AG04450 (cell line): ENCODE results near the gene FGF19. TPM values are rescaled to one million over a fixed set of nuclear protein-coding genes. Genes with fewer than 3 reads are reported as not detected.

Experiments
- CTCF ChIA-PET: fragments of 300-600, 350-600 bp; formaldehyde crosslinking; extraction: SDS; loops from one replicate; lab custom pipeline; 2022; ENCODE audit warnings: antibody characterized with exemption, inconsistent platforms; lab: Charles Lee
- POLR2A ChIA-PET: fragments of 350-600 bp; formaldehyde crosslinking; extraction: SDS; loops from one replicate; lab custom pipeline; 2021; ENCODE audit warnings: antibody characterized with exemption, inconsistent platforms; lab: Yijun Ruan, JAX
- DNase-seq: peaks from one replicate; pipeline ENCODE4 v3.0.0-alpha.2; 2011; ENCODE audit warnings: low read depth, low spot score
- H3K27ac ChIP-seq: one replicate; pipeline ENCODE4 v1.5.1; 2012; ENCODE audit warnings: low read depth, low read length, control low read depth
- H3K27me3 ChIP-seq: one replicate; pipeline ENCODE4 v1.6.0; 2012; ENCODE audit warnings: low read length; ENCODE audit not compliant: control insufficient read depth, insufficient read depth
- H3K4me3 ChIP-seq: 2 replicates; pipeline ENCODE4 v1.5.1; 2011; ENCODE audit warnings: mild to moderate bottlenecking, low read depth, low read length, control low read depth
- H3K9me3 ChIP-seq: 2 replicates; pipeline ENCODE4 v1.5.1; 2012; ENCODE audit warnings: low read length; ENCODE audit not compliant: control insufficient read depth, insufficient read depth
- polyA plus RNA-seq: library from polyadenylated mRNA; depleted of rRNA; stranded (reverse); fragments of >200 nt; gene quantifications from 2 replicates; pipeline ENCODE4 v1.2.3, GENCODE V29; 2011
- TF ChIP-seq, protein P1 (sequence below): IDR thresholded peaks from 2 replicates; pipeline ENCODE4 v1.5.1; 2011; ENCODE audit warnings: low read depth, low read length, control low read depth, inconsistent platforms

Gene FGF19
- polyA plus RNA-seq, 1 experiment, result not detected

DNA sequence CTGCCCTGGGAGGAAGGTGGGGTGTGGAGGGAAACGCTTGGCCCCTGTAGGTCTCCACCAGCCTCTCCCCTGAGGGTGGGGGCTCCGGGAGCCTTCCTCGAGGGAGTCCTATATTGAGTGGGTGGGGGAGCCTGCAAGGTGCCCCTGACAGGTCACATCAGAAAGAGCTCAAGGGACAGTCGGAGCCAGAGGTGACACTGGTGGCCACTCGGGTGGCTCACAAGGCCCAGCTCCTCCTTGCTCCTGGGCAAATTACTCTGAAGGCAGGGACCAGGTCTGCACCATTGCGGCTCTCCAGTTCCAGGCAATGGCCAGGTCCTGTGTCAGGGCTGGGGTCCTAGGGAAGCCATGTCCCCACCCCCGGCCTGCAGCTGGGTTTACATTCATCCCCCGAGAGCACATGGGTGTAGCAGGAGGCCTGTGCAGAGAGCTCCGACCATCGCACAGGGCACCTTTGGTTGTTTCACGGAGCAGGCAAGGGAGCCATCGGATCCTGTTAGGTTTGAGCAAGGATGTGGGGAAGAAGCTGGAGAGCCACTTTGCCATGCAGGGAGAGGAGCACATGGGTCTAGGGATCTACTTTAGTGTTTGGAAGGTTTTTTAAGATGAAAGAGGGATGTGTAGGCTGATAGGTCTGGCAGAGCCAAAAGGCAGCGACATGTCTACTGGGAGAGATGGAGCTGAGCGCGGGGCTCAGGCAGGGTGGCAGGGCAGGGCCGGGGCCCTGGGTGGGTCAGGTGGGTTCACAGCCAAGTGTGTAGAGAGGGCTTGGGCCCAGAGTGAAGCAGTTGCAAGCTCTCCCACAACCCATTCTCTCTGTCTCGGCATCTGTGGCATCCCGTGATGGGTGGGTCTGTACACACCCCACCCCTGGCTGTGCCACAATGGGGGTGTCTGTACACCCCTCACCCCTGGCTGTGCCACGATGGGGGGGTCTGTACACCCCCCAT lies 48.1 kb downstream of the FGF19 start:
- ChIA-PET CTCF (interaction anchor here (0.7 to 2.5 kb wide), 3 partner anchors 15 to 565 kb away, joined by 5 to 6 read pairs (median 6); no protein-coding TSS in a partner anchor), POLR2A (interaction anchor here (1.2 to 1.7 kb wide), 3 partner anchors 9 to 554 kb away, joined by 3 to 5 read pairs (median 4); no protein-coding TSS in a partner anchor)
- DNase-seq, result no peak
- Histone ChIP-seq H3K27me3 (no peaks in the 10 kb centered on the region), H3K9me3 (peaks cover 3% of the 10 kb centered on the region; the same call in 1 of the 2 replicates), H3K27ac (peak overlapping the region; percentile 2), H3K4me3 (no peak overlapping the region)
- TF ChIP-seq, protein P1, sequence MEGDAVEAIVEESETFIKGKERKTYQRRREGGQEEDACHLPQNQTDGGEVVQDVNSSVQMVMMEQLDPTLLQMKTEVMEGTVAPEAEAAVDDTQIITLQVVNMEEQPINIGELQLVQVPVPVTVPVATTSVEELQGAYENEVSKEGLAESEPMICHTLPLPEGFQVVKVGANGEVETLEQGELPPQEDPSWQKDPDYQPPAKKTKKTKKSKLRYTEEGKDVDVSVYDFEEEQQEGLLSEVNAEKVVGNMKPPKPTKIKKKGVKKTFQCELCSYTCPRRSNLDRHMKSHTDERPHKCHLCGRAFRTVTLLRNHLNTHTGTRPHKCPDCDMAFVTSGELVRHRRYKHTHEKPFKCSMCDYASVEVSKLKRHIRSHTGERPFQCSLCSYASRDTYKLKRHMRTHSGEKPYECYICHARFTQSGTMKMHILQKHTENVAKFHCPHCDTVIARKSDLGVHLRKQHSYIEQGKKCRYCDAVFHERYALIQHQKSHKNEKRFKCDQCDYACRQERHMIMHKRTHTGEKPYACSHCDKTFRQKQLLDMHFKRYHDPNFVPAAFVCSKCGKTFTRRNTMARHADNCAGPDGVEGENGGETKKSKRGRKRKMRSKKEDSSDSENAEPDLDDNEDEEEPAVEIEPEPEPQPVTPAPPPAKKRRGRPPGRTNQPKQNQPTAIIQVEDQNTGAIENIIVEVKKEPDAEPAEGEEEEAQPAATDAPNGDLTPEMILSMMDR, result no peak

DNA sequence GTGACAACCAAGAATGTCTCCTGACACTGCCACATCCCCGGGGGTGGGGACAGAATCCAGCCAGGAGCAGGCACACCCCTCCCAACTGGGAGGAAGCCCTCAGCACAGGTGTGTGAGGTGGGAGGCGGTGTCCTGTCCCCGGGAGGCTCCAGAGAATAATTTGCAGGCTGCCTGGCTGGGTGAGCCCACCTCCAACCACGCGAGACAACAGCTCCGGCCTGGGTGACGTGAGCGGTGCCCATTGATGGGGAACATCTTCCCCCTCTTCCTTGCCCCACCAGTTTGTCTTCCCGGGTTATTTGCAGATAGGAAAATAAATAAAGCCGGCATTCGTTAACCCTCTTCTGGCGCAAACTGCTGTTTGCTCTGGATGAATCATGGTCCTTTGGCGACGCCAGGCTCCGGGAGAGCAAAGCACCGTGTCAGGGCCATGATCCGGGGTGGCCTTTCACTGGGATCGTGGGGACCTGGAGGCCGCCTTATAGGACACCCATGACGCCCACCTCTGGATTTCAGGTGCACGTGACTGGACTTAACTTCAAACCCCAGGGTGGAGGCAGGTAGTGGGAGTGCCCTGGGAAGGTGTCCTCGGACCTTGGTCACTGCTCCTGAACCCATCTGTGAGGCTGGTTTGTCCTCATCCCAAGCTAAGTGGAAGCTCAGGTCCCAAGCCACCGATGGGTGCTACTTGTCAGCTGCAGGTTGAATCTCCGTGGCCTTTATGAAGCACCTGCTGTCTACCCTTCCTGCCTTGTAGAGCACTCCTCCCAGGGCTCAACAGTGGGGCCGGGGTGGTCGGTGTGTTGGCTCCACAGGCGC lies 49.0 kb downstream of the FGF19 start:
- Histone ChIP-seq H3K27me3 (no peaks in the 10 kb centered on the region), H3K9me3 (peaks cover 3% of the 10 kb centered on the region; the same call in 1 of the 2 replicates), H3K27ac (peak overlapping the region; percentile 21), H3K4me3 (no peak overlapping the region)
- POLR2A ChIA-PET, result interaction anchor here (1.2 to 1.7 kb wide), 3 partner anchors 8 to 554 kb away, joined by 3 to 5 read pairs (median 4); no protein-coding TSS in a partner anchor
- DNase-seq, result no peak
- TF ChIP-seq, protein P1, result no peak
- CTCF ChIA-PET, result interaction anchor here (0.7 to 2.5 kb wide), 2 partner anchors 553 to 565 kb away, joined by 6 read pairs; no protein-coding TSS in a partner anchor

DNA sequence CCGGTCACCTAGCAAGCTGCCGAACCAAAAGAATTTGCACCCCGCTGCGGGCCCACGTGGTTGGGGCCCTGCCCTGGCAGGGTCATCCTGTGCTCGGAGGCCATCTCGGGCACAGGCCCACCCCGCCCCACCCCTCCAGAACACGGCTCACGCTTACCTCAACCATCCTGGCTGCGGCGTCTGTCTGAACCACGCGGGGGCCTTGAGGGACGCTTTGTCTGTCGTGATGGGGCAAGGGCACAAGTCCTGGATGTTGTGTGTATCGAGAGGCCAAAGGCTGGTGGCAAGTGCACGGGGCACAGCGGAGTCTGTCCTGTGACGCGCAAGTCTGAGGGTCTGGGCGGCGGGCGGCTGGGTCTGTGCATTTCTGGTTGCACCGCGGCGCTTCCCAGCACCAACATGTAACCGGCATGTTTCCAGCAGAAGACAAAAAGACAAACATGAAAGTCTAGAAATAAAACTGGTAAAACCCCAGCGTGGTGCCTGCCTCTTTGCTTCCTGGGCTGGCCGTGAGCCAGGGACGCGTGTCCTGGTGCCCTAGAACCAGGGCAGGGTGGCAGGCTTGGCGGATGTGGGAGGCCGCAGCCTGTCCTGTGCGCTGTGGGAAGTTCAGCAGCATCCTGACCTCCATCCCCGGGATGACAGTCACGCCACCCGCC lies 49.7 kb downstream of the FGF19 start:
- Histone ChIP-seq H3K27ac (peak overlapping the region; percentile 21), H3K27me3 (no peaks in the 10 kb centered on the region), H3K9me3 (peaks cover 3% of the 10 kb centered on the region; the same call in 1 of the 2 replicates), H3K4me3 (no peak overlapping the region)
- TF ChIP-seq, protein P1, result no peak
- DNase-seq, result no peak
- POLR2A ChIA-PET, result interaction anchor here (1.4 to 1.8 kb wide), 2 partner anchors 10 to 553 kb away, joined by 4 read pairs; no protein-coding TSS in a partner anchor
- CTCF ChIA-PET, result no interaction called here

DNA sequence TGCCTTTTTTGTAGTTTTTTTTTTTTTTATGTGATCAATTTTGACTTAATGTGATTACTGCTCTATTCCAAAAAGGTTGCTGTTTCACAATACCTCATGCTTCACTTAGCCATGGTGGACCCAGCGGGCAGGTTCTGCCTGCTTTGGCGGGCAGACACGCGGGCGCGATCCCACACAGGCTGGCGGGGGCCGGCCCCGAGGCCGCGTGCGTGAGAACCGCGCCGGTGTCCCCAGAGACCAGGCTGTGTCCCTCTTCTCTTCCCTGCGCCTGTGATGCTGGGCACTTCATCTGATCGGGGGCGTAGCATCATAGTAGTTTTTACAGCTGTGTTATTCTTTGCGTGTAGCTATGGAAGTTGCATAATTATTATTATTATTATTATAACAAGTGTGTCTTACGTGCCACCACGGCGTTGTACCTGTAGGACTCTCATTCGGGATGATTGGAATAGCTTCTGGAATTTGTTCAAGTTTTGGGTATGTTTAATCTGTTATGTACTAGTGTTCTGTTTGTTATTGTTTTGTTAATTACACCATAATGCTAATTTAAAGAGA lies 50.3 kb downstream of the FGF19 start:
- Histone ChIP-seq H3K9me3 (peaks cover 3% of the 10 kb centered on the region; the same call in 1 of the 2 replicates), H3K27ac (no peak overlapping the region), H3K4me3 (no peak overlapping the region), H3K27me3 (no peaks in the 10 kb centered on the region)
- ChIA-PET CTCF (no interaction called here), POLR2A (interaction anchor here (0.7 to 1.8 kb wide), 2 partner anchors 9 to 14 kb away, joined by 4 read pairs; no protein-coding TSS in a partner anchor)
- DNase-seq, result no peak
- TF ChIP-seq, protein P1, result no peak
